Endothelial cell of umbilical vein (primary cell): ENCODE results near the gene SLAMF6. TPM values are rescaled to one million over a fixed set of nuclear protein-coding genes. Genes with fewer than 3 reads are reported as not detected.

ENCODE experiments used
- BruUV-seq: library from RNA; stranded (reverse); fragments of 400-500 nt; replicated peaks from 2 replicates; lab custom pipeline; 2021; lab: Mats Ljungman, UMichigan
- CTCF ChIA-PET: fragments of 300-600, 350-600 bp; sonication (Branson Sonifier 250); formaldehyde crosslinking; loops from one replicate; lab custom pipeline; 2021; ENCODE audit warnings: antibody characterized with exemption, inconsistent platforms; lab: Charles Lee
- POLR2A ChIA-PET: fragments of 300-600, 350-600 bp; sonication (Branson Sonifier 250); formaldehyde crosslinking; loops from one replicate; lab custom pipeline; 2021; ENCODE audit warnings: antibody characterized with exemption, inconsistent platforms; lab: Charles Lee
- DNase-seq: peaks from one replicate; pipeline ENCODE4 v3.0.0-alpha.2; 2011; ENCODE audit warnings: low read depth, low spot score
- FAIRE-seq: peaks from 2 replicates; lab custom pipeline; 2011; peaks lifted over from hg19 to GRCh38; lab: Jason Lieb, UNC
- H2AFZ ChIP-seq: 2 replicates; pipeline ENCODE4 v1.6.0; 2012; ENCODE audit warnings: low read depth, low read length, control low read depth, inconsistent platforms
- H3K27ac ChIP-seq: 2 replicates; pipeline ENCODE4 v1.5.1; 2011; ENCODE audit warnings: low read depth, mild to moderate bottlenecking, control low read depth, low read length, moderate library complexity; ENCODE audit not compliant: insufficient read depth
- H3K27me3 ChIP-seq, 2 experiments: 2 replicates each; pipeline versions ENCODE4 v1.6.0 to v1.6.1; 2011; ENCODE audit warnings: low read length in 2 of 2, mixed read lengths in 1 of 2; ENCODE audit not compliant: control insufficient read depth in 2 of 2, insufficient read depth in 2 of 2
- H3K36me3 ChIP-seq, 2 experiments: 2 replicates in 1 of 2; 3 replicates in 1 of 2; pipeline ENCODE4 v1.5.1; 2011; ENCODE audit warnings: low read length in 2 of 2, mild to moderate bottlenecking in 1 of 2, moderate library complexity in 1 of 2; ENCODE audit not compliant: control insufficient read depth in 2 of 2, insufficient read depth in 2 of 2; ENCODE audit errors: extremely low read depth in 1 of 2
- H3K4me1 ChIP-seq: 3 replicates; pipeline ENCODE4 v1.5.1; 2011; ENCODE audit warnings: mild to moderate bottlenecking, low read length; ENCODE audit not compliant: control insufficient read depth, insufficient read depth; ENCODE audit errors: extremely low read depth
- H3K4me2 ChIP-seq: 2 replicates; pipeline ENCODE4 v1.6.1; 2011; ENCODE audit warnings: low read length, control low read depth, mixed read lengths; ENCODE audit not compliant: insufficient read depth
- H3K4me3 ChIP-seq, 3 experiments: fragments of 200-600 bp in 1 of 3; sonication (generic), shearing (Covaris generic) in 1 of 3; replicated peaks in 1 of 3; 2 replicates each; pipeline ENCODE4 v1.5.1; 2011 to 2016; ENCODE audit warnings: control low read depth in 3 of 3, low read length in 3 of 3, mild to moderate bottlenecking in 2 of 3, inconsistent platforms in 1 of 3, low read depth in 1 of 3, moderate library complexity in 1 of 3; ENCODE audit not compliant: insufficient read depth in 1 of 3
- H3K79me2 ChIP-seq: 2 replicates; pipeline ENCODE4 v1.6.0; 2012; ENCODE audit warnings: low read length, inconsistent platforms; ENCODE audit not compliant: control insufficient read depth, insufficient read depth
- H3K9ac ChIP-seq: replicated peaks from 2 replicates; pipeline ENCODE3; 2011; ENCODE audit warnings: low read length, control low read depth; ENCODE audit not compliant: insufficient read depth; ENCODE audit errors: extremely low read depth
- H3K9me1 ChIP-seq: replicated peaks from 3 replicates; pipeline ENCODE4 v1.6.0; 2011; ENCODE audit warnings: mild to moderate bottlenecking, low read length; ENCODE audit not compliant: control insufficient read depth, insufficient read depth; ENCODE audit errors: extremely low read depth
- H3K9me3 ChIP-seq: replicated peaks from 2 replicates; pipeline ENCODE4 v1.5.1; 2012; ENCODE audit warnings: low read length, inconsistent platforms; ENCODE audit not compliant: control insufficient read depth, insufficient read depth
- H4K20me1 ChIP-seq: replicated peaks from 2 replicates; pipeline ENCODE3; 2011; ENCODE audit warnings: mild to moderate bottlenecking, low read length; ENCODE audit not compliant: control insufficient read depth, insufficient read depth; ENCODE audit errors: extremely low read depth
- EZH2 ChIP-seq: IDR thresholded peaks from 2 replicates; pipeline ENCODE4 v1.6.1; 2012; ENCODE audit warnings: borderline replicate concordance, low read depth, mild to moderate bottlenecking, moderate library complexity, low read length, inconsistent platforms; ENCODE audit not compliant: severe bottlenecking
- FOS ChIP-seq: IDR thresholded peaks from 2 replicates; pipeline ENCODE4 v1.6.1; 2011; ENCODE audit warnings: mild to moderate bottlenecking, low read length, moderate library complexity, borderline replicate concordance; ENCODE audit not compliant: insufficient read depth
- GATA2 ChIP-seq: IDR thresholded peaks from 2 replicates; pipeline ENCODE4 v1.7.0; 2011; ENCODE audit warnings: low read depth, mild to moderate bottlenecking, moderate library complexity, mixed read lengths, low read length; ENCODE audit not compliant: insufficient read length, insufficient read depth
- JUN ChIP-seq: IDR thresholded peaks from 2 replicates; pipeline ENCODE4 v1.6.1; 2011; ENCODE audit warnings: borderline replicate concordance, low read depth; ENCODE audit not compliant: insufficient read length, insufficient read depth
- MYC ChIP-seq: IDR thresholded peaks from one replicate; pipeline ENCODE4 v1.6.1; 2011; ENCODE audit warnings: mild to moderate bottlenecking, low read depth, low read length
- POLR2A ChIP-seq: IDR thresholded peaks from 2 replicates; pipeline ENCODE4 v1.6.1; 2012; ENCODE audit warnings: low read depth, mild to moderate bottlenecking, control low read depth, low read length
- POLR2AphosphoS5 ChIP-seq: IDR thresholded peaks from 2 replicates; pipeline ENCODE4 v1.6.1; 2012; ENCODE audit warnings: low read depth, mild to moderate bottlenecking, control low read depth, low read length, moderate library complexity; ENCODE audit not compliant: insufficient read depth
- dilution Hi-C: fragments of 300-500 bp; cut with MboI; formaldehyde crosslinking; loops from one replicate; pipeline ENCODE4 v1.15.0; 2019; ENCODE audit warnings: low sequenced_read_pairs; ENCODE audit not compliant: extremely low pct_ligation_motif_present
- intact Hi-C: fragments of 100-400 bp; cut with micrococcal nuclease; formaldehyde crosslinking; loops from one replicate; pipeline ENCODE4 v1.10.0; 2022
- polyA plus RNA-seq, 4 experiments: library from polyadenylated mRNA; depleted of rRNA in 3 of 4; stranded (reverse) in 3 of 4; unstranded in 1 of 4; fragments of >200 nt; gene quantifications; 2 replicates each; pipeline versions ENCODE4 v1.2.1 to v1.2.3, GENCODE V29; 2011 to 2012; ENCODE audit warnings: missing spikeins in 1 of 4
- total RNA-seq: library from RNA; stranded (reverse); gene quantifications from 2 replicates; pipeline ENCODE4 v1.2.3, GENCODE V29; 2021
- TF ChIP-seq, protein P1 (sequence below): IDR thresholded peaks from 2 replicates; pipeline ENCODE4 v1.6.1; 2011; ENCODE audit not compliant: insufficient read depth, insufficient read length
- TF ChIP-seq, protein P2 (sequence below), 2 donors: IDR thresholded peaks; 1 replicate in 1 of 2; 2 replicates in 1 of 2; pipeline ENCODE4 v1.5.1; 2011; ENCODE audit warnings: low read length in 2 of 2, mild to moderate bottlenecking in 2 of 2, moderate library complexity in 2 of 2, control low read depth in 1 of 2, inconsistent platforms in 1 of 2, low read depth in 1 of 2; ENCODE audit not compliant: insufficient read depth in 1 of 2; ENCODE audit errors: extremely low read depth in 1 of 2

Gene SLAMF6
- total and polyA plus RNA-seq, 2 donors (not counting 3 experiments of a cell fraction or from before 2014, with no cell fraction given): not detected

DNA sequence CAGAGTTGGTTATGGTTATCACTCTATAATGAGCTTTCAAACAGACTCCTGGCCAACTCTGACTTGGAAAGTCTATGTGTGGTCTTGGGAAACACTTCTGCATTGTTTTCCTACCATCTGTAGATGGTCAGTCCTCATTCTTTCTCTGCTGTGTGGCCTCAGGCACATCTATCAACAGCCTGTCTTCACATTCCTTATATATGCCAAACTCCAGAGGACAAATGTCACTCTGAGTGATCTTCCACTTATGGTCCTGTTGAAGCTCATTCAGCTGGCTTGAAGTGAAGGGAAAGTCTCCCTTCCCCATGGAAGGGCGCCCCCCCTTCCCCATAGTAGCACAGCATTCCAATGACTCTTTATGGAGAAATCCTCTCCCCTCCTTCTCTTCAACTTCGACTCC, 64.0 kb downstream of the SLAMF6 start:
- ChIA-PET CTCF (no interaction called here), POLR2A (no interaction called here)
- intact Hi-C loops: no loop called here
- Histone ChIP-seq H4K20me1 (no peaks in the 10 kb centered on the region), H3K79me2 (no peaks in the 10 kb centered on the region), H3K4me1 (no peaks in the 10 kb centered on the region), H3K27ac (no peak overlapping the region), H3K9ac (no peak overlapping the region), H2AFZ (no peak overlapping the region), H3K4me3 (no peak overlapping the region), H3K4me2 (no peak overlapping the region), H3K9me3 (no peaks in the 10 kb centered on the region), H3K9me1 (no peaks in the 10 kb centered on the region), H3K27me3 (peaks cover 0 to 9% of the 10 kb centered on the region in 2 experiments), H3K36me3 (no peaks in the 10 kb centered on the region)
- no peak for TF ChIP-seq POLR2A
- no peak for TF ChIP-seq MYC
- TF ChIP-seq POLR2AphosphoS5: no peak
- TF ChIP-seq, protein P1, sequence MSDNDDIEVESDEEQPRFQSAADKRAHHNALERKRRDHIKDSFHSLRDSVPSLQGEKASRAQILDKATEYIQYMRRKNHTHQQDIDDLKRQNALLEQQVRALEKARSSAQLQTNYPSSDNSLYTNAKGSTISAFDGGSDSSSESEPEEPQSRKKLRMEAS: no peak
- no peak for TF ChIP-seq GATA2
- TF ChIP-seq EZH2: no peak
- TF ChIP-seq FOS: no peak
- BruUV-seq: no TSS peak
- dilution Hi-C loops: no loop called here
- FAIRE-seq: no peak
- DNase-seq: no peak

DNA sequence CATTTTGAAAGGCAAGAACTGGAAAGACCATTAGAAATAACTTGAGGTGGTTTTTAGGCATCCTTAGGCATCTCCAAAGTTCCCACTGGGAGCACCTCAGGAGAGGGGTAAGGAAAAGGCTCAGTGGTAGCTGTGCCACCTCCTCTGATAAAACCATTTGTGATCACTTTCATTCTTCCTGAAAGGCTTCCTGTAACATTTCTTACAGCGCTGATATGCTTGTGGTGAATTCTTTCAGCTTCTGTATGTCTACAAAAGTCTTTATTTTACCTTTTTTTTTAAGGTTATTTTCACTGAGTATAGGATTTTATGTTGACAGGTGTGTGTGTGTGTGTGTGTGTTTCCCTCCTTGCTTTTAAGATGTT, 67.9 kb downstream of the SLAMF6 start:
- H3K9me1 ChIP-seq: no peaks in the 10 kb centered on the region
- H3K4me2 ChIP-seq: no peak overlapping the region
- peaks cover 0 to 10% of the 10 kb centered on the region in 2 experiments for H3K27me3 ChIP-seq
- DNase-seq (no peak), FAIRE-seq (no peak)
- no peak overlapping the region for H3K9ac ChIP-seq
- H4K20me1 ChIP-seq: no peaks in the 10 kb centered on the region
- ChIA-PET CTCF (no interaction called here), POLR2A (no interaction called here)
- H3K36me3 ChIP-seq: no peaks in the 10 kb centered on the region
- no peak overlapping the region for H2AFZ ChIP-seq
- intact Hi-C loops (no loop called here), dilution Hi-C loops (no loop called here)
- H3K4me1 ChIP-seq: no peaks in the 10 kb centered on the region
- H3K27ac ChIP-seq: no peak overlapping the region
- BruUV-seq: no TSS peak
- no peaks in the 10 kb centered on the region for H3K9me3 ChIP-seq
- TF ChIP-seq POLR2AphosphoS5: no peak
- no peak for TF ChIP-seq JUN
- TF ChIP-seq, protein P1: no peak
- TF ChIP-seq, protein P2, sequence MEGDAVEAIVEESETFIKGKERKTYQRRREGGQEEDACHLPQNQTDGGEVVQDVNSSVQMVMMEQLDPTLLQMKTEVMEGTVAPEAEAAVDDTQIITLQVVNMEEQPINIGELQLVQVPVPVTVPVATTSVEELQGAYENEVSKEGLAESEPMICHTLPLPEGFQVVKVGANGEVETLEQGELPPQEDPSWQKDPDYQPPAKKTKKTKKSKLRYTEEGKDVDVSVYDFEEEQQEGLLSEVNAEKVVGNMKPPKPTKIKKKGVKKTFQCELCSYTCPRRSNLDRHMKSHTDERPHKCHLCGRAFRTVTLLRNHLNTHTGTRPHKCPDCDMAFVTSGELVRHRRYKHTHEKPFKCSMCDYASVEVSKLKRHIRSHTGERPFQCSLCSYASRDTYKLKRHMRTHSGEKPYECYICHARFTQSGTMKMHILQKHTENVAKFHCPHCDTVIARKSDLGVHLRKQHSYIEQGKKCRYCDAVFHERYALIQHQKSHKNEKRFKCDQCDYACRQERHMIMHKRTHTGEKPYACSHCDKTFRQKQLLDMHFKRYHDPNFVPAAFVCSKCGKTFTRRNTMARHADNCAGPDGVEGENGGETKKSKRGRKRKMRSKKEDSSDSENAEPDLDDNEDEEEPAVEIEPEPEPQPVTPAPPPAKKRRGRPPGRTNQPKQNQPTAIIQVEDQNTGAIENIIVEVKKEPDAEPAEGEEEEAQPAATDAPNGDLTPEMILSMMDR (IDR thresholded peaks at IDR 0.05; ENCODE audit: extremely low read depth in 1 of 2, insufficient read depth in 1 of 2, low read depth in 1 of 2, low read length in 2 of 2): no peak
- no peak for TF ChIP-seq EZH2
- no peak for TF ChIP-seq POLR2A
- no peak for TF ChIP-seq MYC
- no peak for TF ChIP-seq FOS
- no peak for TF ChIP-seq GATA2
- no peak overlapping the region for H3K4me3 ChIP-seq
- H3K79me2 ChIP-seq: no peaks in the 10 kb centered on the region
